NCI-H128 (cell line): ENCODE measurements around the gene SPATS1.

Source experiments
- DNase-seq: peaks from one replicate; lab custom pipeline; 2025; ENCODE audit not compliant: unreplicated experiment; lab: John Stamatoyannopoulos, UW

Gene SPATS1

DNA sequence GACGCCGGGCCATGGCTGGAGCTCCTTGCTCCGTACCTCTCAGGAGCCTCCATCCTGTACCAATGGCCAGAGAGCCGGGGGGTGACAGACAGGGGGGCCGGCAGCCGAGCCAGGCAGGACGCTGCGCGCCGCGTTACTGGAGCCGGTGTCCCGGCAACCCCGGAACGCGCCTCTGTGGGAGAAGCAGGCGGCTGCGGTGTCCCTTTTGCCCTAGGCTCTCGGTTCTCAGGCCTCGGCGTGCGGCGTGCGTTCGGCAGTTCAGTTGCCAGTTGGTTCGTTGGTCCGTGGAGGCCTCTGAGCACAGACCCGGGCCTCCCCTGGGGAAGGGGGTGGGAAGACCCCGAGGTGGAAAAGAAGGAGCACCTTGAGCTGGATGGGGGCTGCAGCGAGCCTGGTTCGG, at the start of gene SPATS1:
TSS of gene SPATS1 (plus strand) at position 162 of the 400 bp plus-strand sequence. CDS start 446 bp downstream, outside the sequence.
- DNase-seq = no peak

GRCh38 chr6:44292661-44293365, 49.6 kb upstream of the SPATS1 start:
- DNase-seq = no peak

DNA sequence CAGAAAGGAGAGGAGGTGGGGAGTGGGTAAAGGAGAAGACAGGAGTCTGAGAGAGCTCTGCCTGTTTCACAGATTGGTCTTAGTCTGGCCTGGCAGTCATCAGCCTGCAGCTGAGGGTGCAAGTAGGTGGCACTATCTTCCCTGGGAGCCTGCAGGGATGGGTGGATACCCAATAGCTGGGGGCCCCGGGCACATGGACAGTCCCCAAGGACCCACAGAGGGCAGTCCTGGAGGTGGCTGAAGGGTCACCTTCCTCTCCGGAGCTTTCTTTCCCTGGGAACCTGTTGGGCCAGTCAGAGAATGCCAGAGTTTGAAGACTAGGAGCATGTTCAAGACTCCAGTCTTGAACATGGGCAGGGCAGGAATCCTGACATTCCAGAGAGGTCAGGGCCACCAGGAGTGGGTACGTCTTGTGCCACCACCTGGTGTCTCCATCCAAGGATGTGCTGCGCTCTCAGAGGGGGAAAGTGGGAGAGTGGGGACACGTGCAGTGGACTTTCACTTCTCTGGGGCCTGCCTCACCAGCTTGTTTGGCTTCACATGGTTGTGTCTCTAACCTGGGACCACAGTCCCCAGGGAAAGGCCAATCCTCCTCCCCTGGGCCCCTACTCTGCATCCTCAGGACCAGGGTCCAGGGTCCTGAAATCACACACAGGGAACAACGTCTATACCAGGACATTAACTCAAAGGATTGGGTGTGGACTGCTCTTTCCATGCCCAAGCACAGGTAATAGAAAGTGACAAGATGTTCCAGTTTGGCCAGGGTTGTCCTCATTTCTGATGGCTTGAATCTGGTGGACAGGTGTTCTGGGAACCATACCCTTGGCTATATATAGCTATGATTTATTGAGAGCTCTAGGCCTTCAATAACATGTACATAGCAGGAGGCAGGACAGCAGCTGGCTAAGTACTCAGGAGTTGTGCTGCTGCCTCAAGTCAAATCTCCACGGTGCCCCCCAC, 47.3 kb upstream of the SPATS1 start:
- no peak for DNase-seq

DNA sequence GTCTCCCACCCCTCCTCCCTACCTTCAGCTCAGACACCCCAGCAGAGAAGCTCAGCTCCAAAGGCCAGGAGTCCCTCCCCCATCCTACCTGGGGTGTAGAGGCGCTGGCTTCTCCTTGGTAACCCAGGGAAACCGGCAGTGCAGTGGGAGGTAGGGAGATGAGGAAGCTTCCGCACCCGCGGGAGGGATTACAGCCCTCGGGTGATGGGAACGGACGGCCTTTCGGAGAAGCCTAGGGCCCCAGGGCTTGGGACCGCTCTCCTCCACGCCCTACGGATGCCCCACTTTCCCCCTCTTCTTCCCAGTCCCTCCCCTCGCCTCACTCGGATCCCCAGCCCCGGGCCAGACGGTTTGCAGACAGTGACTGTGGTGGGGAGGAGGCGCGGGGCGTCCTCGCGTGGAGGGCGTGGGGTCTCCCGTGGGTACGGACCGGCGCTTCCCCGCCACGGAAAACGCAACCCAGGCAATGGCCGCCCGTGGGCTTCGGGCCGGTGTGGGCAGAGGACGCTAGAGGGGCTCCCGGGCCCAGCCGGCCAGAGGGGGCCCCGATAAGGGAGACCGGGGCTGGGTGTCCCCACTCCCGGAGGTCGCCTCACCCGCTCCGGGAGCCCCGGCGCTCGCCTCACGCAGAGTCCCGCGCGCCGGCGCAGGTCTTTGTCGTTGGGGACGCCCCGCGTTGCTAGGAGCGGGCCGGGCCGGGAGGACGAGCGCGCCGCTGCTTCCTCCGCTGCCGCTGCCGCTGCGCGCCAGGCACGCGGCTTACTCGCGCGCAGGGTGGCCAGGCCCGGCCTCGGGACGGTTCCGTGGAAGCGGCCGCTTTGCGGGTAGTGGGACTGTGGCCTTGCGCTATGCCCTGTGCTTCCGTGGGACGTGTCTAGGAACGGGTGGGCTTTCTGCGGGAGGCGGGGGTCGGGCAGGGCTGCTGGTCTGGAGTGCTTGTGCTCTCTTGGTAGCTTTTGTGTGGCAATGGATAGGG, 45.1 kb upstream of the SPATS1 start:
- DNase-seq = peak; percentile 19

DNA sequence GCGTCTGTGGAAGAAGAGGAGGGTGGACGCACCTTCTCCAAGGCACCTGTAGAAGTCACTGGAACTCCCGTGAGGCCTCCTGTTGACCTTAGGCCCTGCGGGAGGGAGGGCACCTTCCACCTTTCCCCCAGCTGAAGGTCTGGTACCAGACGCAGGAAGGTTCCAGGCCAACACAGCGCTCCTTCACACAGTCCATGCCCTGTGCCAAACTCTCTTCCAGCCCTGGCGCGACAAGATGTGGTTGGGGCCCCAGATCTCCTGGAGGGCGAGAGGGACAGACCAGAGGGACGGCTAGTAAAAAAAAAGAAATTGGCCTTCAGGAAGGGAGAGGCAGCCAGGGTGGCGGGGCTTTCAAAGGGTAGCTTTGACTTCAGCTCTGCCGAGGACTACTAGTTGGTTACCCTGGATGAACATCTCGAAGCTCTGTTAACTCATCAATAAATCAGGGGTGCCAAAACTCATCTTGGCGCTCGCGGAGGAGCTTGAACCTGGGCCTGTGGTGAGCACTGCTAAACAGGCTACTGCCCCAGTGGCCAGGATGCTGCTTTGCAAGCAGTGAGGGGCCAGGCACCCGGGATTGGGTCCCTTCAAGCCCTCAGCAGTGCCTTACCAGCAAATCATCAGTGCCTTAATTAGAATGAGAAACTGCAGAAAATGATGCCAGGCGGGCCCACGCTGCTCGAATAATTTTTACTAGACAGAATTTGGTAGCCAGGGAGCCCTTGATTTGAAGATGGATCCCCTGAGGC, 44.2 kb upstream of the SPATS1 start:
- DNase-seq = no peak

DNA sequence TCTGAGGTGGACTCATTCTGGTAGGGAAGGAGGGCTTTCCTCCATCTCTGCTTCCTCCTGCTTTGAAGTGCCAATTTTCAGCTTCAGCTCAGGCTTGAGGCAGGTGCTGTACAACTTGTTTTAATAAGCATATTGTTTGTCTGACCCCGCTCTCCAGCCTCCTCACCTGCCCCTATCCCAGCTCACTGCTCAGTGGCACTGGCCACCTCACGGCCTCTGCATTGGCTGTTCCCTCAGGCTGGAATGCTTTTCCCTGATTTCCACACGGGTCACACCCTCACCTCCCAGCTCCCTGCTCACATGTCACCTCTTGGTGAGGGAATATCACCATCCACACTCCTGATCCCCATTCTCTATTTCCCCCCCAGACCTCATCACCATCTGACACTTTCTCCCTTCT, 43.6 kb upstream of the SPATS1 start:
- DNase-seq = no peak

- DNase-seq = no peak
Observed at GRCh38 chr6:44300292-44300823, 42.1 kb upstream of the SPATS1 start.

DNA sequence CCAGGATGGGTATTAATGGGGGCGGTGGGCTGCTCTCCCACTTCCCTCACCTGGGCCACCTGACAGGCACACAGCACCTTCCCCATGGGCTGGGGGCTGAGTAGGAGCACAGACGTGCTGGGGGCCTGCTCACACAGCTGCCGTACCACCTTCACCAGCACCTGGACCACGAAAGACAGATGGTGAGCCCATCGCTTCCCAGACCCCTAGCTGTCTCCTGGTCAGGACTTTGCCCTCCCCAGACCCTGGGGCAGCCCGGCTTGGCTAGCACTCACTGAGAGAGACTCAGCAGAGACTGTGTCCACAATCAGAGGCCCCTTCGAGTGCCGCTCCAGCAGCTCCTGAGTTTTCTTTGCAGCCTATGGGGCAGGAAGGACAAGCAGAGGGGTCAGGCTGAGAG, 41.3 kb upstream of the SPATS1 start:
- DNase-seq = no peak

DNA sequence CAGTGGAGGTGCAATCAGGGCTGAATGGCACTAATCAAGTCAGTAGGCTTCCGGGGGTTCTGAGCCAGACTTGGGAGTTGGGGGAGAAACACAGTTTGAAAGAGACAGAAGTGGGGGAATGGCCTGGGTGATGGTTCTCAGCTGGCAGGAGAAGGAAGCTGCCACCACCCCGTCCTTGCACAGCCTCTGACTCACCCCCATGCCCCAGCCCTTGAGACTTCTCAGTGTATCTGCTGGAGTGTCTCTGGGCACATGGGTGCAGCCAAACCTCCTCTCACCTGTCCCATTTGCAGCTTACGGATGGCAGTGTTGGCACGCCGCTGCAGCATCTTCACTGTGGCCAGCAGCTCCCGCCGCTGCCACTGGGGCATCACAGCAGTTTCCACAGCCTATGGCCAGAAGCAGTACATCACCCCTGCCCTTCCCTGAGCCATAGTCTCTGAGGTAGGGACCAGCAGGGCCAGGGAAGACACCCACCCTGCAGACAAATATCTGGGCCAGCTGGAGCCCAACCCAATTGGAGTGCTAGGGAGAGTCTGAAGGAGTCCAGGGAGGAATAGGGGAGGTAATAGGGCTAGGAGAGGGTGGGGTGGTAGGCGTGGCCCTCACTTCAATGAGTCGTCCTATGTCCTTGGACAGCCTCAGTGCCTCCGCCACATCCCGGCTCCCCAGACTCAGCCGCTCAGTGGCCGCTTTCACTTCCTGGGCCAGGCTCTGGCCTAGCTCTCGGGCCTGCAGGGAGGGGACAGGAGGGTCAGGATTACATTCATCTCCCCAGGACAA, 40.5 kb upstream of the SPATS1 start:
- DNase-seq = no peak

GRCh38 chr6:44302856-44303255, 39.6 kb upstream of the SPATS1 start:
- DNase-seq = no peak

DNA sequence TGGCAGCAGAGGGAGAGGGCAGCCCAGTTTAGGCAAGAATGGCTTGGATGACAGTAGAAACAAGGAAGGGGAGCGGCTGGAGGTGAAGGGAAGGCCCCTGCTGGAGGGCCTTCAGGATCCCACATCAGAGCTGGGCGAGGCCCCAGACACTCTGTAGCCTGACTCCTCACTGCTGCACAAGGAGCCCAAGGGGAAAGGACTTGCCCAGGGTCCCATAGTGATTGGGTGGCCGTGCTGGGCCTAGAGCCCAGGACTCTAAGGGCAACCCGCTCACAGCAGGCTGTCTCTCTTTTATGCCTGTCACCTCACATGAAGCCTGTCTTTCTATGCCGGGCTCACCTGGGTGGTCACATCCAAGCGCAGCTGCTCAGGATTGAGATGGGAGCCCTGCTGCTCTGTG, 38.6 kb upstream of the SPATS1 start:
- no peak for DNase-seq

- no peak for DNase-seq
Observed at GRCh38 chr6:44304282-44305199, 37.9 kb upstream of the SPATS1 start.

DNA sequence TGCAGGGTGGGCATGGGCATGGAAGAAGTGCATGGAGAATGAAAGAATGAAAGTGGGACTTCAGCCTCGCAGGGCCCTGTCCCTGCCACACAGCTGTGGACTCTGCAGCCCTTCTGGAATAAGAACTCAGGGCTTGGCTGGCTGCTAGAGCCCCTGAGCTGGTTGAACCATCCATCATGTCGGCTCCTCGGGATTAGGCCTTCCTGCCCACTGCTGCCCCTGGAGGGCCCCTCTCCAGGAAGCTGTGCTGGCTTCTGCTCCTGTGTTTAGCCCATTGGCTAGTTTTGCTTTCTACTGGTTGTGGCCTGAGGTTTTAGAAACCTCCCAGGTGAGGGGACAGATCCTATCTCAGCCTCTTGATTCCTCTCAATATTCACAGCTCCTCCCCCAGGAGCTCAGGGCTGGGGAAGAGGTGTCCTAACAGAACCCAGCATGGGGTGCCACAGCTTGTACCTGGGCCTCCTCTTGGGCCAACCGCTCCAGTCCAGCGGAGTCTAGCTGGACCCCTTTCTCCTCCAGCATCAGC, 37.2 kb upstream of the SPATS1 start:
- no peak for DNase-seq

DNA sequence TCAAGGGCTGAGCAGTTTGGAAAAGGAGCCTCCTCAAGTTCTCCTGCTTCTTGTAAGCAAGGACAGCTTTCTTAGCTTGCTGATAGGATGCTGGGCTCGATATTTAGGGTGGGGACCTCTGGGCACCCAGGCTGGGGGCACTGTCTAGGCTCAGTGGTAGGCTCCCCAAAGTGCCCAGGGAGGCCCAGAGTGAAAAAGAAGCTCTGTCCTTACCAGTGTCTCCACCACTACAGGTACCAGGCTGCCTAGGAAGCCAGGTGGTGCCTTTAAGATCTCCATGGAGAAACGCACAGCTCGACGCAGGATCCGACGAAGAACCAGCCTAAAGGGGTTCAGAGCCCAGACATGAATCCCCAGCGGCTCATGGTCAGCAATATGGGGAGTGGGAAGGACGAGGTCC, 35.7 kb upstream of the SPATS1 start:
- DNase-seq = no peak

GRCh38 chr6:44307217-44307616, 35.2 kb upstream of the SPATS1 start:
- DNase-seq = no peak

DNA sequence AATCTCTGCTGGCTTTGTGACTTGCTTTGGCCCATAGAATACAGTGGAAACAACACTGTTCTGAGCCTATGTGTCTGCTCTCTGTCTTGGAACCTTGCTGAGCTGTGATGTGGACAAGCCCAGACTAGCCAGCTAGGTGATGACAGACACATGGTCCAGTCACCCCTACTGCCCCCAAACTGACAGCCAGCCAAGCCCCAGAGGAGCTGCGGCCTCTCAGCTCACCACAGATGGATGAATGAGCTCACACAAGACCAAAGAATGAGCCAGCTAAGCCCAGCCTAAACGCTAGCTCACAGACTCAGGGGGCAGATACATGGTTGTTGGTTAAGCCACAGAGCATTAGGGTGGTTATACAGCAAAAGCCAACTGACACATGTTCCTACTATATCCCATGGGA, 33.4 kb upstream of the SPATS1 start:
- DNase-seq = no peak

- no peak for DNase-seq
Observed at GRCh38 chr6:44309631-44310030, 32.8 kb upstream of the SPATS1 start.

DNA sequence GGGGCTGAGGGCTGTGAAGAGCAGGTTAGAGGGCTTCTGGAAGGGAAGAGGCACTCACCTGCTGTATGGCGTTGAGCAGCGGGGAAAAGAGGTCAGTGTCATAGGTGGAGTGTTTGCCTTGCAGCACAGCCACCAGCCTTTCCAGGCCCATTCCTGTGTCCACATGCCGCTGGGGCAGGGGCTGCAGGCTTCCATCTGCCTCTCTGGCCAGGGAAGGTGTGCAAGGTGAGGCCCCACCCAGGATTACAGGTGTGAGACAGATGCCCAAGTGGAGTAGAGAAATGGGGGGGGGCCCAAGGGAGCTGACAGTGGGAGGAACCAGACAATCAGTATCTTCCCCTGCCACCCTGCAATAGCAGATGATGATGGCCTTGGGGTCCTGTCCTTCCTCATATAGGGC, 32.2 kb upstream of the SPATS1 start:
- no peak for DNase-seq
